GM18519 (cell line): Measurements from ENCODE around the gene ROBO4.

ENCODE experiments used
- ATAC-seq: cut with Tn5 transposase; IDR thresholded peaks from one replicate; pipeline ENCODE4 v1.9.1; 2021; ENCODE audit warnings: mild to moderate bottlenecking, moderate library complexity; ENCODE audit not compliant: unreplicated experiment, low FRiP score

ROBO4 gene

DNA sequence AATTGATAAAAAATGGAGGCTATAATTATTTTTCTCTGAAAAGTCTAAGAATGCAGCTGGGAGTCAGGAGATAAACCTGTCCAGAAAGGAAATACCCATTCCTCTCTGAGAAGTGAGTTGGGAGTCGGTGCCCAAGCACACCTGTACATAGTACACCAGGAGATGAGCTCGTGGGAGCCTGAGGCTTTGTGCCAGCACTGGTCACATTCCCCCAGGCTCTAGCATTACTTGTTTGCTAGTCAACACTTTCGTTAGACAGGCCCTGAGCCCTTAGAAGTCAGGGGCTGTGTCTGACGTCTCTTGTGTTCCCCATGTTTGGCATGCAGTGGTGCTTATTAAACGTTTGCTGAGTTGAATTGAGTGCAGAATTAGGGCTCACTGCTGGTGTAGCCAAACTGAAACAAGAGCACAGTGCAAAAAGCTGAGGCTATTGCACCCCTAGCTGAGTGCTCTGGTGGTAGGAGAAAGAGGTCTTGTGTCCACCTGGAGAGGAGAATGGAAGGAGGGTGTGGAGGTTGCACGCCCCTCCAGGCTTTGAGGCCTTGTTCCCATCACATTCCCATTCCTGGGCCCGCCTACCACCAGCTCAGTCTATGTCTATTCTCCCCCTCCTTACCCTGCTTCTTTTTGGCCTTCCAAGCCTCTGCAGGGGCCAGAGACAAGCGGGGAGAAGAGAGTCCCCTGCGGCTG is 6.8 kb downstream of the ROBO4 start:
- no peak for ATAC-seq

DNA sequence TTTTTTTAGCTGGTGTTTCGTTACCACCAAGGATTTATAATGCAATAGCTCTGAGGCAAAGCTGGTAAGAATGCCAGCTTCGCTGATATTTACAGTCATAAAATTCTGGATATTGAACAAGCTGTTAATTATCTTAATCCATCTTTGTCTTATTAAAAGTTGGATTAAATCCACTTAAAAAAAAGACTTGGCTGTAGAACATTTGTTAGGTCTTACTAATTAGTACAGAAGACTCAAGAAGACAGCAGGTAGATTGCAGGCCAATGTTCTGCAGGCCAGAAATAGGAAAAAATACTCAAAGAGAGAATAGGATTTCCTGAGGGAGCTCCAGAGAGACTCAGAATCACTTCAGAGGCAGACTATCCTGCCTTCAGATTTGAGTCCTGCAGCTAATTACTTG is 7.5 kb downstream of the ROBO4 start:
- no peak for ATAC-seq

DNA sequence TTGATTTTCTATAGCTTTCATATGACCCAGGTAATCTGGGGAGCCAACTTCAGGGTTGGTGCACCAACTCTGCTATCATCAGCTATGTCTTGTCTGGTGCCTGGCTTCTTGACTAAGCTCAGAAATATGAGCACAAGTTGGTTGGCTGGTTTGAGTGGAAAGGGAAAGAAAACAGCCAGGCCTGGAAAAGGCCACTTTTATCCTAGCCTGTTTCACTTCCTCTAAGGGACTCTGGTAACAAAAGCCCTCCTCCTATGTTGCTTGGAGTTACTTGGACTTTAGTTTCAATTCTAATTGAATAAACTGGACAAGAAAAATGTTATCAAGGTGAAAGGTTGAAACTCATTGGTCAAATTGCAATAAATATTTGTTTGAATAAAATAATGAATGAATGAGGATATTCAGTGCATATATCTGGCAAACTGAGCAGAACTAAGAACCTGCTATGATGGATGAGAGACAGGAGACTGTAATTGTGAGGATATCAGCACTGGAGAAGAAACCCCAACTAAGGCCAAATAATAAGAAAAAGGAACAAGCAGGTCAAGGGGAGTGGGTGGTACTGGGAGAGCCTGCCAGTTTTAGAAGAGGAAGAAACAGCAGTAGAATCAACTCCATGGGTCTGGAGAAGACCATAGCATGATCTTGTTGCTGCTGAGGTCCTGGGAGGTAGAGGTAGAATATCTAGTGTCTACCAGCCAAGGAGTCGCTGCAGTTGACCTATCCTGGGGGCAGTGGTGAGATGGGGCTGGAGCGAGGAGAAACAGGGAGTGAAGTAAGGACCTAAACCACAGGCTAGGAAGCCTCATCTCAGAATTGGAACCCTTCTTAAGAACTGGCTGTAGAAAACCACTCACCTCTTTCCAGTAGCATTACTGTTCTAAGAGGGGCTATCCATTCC is 8.2 kb downstream of the ROBO4 start:
- ATAC-seq: no peak

DNA sequence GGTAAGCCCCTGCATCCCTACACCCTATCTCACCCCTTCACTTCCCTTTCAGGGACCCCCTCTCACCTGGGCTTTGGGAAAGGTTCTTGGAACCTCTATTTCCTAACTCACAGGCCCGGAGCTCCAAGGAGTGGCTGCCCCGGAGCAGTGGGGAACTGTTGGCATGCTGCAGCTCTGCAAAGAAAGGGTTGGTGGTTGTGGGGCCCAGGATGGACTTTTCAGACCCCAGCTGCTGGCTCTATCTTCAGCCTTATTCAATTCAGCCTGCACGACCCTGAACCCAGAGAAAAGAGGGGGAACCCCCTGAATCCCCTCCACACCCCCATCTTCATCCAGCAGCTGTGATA is 10.0 kb downstream of the ROBO4 start:
- ATAC-seq: no peak

DNA sequence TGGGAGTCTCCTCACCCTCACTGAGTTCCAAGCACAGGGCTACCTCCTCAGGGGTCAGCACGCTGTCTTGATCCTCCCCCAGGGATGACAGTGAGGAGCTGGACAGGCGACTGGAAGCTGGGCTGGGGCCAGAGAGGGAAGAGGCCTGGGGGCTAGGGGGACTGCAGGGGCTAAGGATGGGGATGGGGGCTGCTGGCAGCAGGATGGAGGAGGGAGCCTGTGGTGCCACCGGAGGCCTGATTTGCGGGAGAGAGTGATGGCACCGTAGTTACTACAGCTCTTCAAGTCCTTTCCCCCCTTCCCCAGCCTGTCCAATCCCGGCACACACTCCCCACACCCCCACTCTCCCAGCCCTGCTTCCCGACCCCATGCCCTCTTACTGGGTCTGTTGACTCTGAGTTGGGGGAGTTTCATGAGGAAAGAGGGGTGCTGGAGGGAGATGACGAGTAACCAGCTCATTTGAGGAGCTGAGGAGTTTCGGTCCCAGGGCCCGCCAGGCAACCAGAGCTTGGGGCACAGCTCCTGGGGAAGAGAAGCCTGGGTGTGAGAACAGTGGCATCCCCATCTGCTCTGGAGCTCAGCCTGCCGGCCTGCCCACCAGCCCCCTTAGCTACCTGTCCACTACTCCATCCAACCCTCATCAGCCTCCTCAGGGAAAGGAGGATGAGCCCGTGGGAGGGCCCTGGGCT is 10.5 kb downstream of the ROBO4 start:
- ATAC-seq: no peak

DNA sequence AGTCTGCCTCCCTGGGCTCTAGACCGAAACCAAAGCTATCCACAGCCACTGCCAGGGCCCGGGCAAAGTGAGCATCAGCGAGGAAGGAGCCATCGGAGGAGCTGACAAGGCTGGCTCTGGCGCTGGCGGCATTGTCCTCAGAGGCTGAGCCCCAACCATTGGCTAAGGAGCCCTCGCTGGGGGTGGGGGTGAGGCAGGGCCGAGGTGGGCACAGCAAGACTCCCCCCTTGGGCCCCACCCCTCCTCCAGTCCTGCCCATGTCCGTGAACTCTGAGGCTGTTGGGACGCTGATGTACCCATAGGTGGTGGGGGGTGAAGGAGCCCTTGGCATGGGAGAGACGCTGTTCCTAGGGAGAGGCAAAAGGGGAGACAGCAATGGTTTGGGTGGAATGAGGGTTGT is 11.2 kb downstream of the ROBO4 start:
- ATAC-seq: no peak

DNA sequence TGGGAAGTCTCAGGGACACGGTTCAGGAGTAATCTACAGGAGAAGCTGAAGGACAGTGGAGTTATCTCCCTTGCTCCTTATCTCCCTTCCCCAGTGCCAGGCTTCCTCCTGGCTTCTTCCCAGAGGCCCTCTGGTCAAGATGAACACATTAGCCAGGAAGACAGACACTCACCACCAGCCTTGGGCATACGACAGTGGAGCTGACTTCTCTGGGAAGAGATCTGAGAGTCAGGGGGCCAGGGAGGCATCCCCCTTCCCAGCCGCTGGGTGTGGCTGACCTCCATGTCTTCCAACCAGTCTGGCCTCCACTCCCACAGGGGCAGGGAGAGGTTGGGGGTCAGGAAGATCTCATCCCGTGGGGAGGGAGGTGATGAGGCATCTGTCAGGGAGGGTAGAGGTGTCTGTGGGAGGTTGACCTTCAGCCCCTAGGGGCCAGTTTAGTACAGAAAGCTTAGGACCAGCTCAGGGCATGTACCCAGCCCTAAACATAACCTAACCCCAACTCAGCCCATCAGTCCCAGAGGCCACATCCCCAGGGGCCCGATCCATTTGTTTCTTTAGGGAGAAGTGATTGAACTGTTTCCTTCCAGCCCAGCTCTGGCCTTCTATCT is 12.7 kb downstream of the ROBO4 start:
- no peak for ATAC-seq

DNA sequence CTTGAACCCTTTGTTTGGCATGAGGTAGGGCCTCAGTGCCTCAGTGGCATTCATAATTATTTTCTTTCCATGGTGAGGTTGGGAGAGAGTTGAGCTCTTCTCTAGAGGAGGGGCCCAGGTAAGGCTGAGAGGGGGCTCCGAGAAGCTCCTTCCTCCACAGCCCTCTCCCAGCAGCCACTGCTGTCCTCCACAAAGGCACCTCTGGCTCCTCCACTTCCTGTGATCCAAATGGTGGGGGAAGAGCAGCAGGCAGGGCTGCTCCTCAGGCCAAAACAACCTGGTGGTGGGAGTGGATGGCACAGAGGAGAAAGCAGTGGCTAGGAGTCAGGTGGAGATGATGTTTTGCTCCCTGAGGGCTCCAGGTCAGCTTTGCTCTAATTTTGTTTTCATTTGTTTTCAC is 13.3 kb downstream of the ROBO4 start:
- no peak for ATAC-seq

DNA sequence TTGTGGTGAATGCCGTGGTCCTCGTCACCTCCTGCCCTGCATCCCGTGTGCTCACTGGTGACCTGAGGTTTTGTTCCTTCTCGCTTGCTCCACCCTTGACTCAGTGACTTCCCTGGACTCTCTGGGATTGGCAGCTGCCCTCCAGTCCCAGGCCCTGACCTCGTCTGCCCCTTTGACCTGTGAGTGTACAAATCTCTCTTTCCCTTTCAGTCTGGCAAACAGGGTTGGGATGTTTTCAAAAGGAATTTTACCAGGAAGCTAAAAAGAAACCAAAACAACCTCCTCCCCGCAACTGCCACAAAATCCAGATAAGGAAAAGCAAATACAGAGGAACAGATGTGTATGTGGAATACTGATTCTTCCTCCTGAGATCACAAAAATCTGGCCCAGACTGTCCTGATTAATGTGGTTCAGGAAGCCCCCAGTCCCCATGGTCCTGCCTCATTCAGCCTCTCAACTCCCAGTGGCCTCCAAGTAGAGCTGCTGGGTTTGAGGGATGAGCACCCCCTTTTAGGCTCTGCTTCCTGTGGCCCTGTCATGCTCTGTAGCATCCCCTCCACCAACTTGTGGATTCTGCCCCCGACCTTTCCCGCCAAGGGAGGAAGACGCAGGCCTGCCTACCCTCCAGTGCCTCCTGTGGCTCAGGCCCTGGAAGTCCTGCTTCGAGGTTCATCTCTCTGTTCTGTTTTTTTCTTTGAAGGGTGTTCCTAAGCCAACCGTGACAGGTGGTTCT is 15.2 kb downstream of the ROBO4 start:
- no peak for ATAC-seq

DNA sequence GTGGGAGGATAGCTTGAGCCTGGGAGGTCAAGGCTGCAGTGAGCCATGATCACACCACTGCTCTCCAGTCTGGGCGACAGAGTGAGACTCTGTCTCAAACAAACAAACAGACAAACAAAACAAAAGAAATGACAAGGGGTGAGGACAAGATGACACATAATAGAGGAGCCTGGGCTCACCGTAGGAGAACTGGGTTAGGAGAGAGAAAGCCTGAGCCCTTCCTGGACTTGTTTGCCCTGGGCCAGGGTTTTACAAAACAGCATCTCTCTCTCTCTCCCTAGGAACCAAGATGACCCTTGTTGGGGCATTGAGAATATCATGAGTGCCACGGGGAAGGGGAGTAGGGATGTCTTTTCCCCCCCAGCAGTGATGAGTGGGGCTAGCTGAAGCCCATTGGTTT is 16.7 kb downstream of the ROBO4 start:
- ATAC-seq: no peak

DNA sequence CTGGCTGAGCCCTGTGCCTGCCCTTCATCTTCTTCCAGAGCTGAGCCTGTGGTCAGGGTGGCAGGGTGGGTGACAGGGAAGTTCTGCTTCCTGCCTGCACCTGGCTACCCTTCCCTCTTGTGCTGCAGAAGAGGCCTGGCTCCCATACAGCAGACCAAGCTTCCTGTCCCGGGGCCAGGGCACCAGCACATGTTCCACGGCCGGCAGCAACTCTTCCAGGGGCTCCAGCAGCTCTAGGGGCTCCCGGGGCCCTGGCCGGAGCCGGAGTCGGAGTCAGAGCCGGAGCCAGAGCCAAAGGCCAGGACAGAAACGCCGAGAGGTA is 17.4 kb downstream of the ROBO4 start:
- no peak for ATAC-seq

DNA sequence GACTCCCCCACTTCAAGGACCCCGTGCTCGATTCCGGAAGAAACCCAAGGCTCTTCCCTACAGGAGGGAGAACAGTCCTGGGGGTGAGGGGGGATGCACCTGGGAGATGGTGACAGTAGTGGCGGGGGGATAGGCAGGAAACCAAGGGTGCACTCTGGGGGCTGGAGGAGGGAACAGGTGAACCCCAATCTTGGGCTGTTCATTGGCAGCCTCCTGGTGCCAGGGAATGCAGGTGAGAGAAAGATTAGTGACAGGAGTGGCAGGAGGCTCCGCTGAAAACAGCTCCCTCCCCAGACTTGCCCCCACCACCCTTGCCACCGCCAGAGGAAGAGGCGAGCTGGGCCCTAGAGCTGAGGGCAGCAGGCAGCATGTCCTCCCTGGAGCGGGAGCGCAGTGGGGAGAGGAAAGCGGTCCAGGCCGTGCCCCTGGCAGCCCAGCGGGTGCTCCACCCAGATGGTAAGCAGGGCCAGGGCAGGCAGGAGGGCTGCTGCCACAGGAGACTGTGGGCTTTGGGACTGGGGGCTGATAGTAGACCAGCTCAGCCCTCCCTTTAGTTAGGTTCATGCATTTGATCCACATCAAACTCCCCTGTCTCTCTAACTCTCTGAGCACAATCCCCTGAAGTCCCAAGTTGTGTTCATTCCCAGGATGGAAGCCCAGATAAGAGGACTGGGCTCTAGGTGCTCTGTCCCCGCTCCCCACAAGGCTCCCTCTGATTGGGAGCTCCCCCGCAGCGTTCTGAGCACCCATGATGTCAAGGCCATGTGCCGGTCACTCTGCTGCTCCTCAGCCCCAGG is 18.0 kb downstream of the ROBO4 start:
- ATAC-seq: no peak

DNA sequence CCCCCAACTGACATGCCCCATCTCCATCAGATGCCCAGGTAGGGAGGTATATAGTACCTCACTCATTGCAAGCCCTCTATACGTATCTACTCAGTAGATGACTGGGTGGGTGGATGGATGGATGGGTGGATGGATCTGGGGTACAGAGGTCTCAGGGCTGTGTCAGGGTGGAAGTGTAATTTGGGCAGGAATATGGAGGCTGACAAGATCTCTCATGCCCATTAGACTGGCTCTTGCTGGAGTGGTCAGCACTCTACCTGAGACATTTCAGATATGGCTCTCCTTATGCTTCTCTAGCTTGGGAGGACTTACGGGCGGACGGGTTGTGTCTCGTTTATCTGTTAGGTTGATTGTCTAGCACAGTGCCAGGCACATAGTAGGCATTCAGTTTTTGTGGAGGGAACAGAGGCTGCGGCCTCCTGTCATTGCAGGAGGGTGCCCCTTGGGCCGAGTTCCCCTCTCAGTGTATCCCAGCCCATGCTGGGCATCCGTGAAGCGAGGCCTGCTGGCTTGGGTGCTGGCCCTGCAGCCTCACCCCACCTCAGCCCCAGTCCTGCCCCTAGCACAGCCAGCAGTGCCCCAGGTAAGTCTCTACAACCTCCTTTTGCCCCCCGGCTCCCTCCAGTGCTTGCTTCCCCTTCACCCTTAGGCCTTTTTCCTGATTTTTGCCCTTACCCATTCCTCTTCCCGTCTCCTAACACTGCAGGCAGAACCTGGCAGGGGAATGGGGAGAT is 18.7 kb downstream of the ROBO4 start:
- ATAC-seq: no peak

DNA sequence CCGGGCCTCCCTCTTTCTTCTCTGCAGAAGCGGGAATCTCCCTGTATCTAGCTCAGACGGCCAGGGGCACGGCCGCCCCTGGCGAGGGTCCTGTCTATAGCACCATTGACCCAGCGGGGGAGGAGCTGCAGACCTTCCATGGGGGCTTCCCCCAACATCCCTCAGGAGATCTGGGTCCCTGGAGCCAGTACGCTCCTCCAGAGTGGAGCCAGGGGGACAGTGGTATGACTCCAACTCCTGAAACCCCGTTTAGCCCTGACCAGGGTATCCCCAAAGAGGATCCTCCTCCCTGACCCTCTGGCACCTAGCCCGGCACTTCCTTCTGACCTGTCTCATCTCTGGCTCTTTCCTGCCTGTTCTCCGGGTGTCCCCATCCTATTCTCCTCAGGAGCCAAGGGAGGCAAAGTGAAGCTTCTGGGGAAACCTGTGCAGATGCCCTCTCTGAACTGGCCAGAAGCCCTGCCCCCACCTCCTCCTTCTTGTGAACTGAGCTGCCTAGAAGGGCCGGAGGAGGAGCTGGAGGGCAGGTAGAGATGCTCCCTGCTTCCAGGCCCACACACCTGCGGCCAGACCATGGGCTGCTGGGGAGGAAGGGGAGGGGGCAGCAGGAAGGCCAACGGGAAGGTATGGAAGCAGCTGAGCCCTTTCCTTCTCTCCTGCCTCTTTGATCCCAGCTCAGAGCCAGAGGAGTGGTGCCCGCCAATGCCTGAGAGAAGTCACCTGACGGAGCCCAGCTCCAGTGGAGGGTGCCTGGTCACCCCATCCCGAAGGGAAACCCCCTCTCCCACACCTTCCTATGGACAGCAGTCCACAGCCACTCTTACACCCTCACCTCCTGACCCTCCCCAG is 19.5 kb downstream of the ROBO4 start:
- no peak for ATAC-seq

DNA sequence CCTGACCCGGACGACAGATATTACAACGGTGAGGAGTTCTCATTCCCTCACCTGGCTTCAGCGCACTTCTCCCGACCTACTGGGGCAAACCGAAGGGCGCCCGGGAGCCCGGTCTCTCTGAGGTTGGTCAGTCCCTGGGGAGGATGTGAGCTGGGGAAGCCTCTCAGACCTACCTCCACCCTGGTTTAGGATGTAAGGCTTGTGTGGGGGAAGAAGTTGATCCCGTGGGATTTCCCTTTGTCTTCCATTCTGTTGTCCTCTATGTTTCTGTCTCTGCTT is 20.1 kb downstream of the ROBO4 start:
- no peak for ATAC-seq

DNA sequence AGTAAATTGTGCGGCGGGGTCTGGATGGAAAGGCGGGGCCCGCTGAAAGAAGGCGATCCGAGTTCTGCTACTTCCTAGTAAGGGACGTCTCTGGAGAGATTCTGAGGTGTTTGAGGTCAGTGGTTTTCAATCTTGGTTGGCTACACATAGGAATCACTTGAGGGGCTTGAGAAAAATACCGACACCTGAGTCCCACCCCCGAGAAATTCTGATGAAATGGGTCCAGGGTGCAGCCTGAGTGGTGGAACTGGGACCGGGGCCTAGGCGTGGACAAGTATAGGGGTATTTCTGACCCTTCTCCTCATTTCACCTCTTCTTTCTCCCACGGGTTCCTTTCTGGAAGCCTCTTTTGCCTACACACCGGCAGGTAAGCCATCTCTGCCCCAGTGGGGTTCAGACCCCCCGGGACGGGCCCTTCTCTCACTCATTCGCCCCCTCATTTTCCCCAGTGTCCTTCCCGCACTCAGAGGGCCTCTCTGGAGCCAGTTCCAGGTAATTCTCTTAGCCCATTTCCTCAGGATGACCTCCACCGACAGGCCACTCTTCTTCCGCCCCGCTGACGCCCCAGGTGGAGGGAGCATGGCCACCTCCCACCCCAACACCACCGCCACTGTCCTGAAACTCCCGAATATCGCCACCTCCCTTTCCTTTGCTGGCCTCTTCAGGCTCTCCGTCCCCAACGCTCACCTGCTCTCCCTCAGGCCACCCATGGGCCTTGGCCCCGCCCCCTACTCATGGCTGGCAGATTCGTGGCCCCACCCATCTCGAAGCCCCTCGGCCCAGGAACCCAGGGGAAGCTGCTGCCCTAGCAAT is 20.6 kb downstream of the ROBO4 start:
- ATAC-seq: no peak

DNA sequence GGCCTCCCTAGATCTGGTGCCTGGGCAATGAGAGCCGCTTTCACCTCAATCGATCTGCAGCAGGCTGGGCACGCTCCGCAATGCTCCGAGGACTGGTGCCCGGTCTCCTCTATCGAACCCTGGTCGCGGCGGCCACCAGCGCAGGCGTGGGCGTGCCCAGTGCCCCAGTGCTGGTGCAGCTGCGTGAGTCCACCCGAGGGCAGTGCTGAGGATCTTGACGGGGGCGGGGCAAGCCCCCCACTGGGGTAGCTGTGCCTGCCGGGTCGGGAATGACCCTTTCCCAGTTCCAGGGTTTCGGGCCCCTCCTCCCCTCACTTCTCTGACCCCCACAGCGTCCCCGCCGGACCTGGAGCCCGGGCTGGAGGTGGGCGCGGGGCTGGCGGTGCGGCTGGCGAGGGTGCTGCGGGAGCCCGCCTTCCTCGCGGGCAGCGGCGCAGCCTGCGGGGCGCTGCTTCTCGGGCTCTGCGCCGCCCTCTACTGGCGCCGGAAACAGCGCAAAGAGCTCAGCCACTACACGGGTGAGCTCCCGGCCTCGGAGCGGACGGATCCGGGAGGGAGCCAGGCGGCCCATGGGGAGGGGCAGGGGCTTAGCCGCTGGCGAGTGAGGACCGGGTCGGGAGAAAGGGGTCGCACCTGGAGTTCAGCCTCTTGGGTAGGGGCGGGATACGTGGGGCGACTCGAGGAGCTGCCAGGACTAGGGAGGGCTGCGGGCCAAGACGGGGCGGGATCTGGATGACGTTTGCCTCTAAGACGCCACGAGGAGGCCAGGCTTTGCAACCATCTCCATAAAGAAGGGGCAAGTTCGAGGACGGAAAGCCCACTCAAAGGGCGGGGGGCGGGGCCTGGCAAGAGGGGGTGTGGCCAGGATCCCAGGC is 21.5 kb downstream of the ROBO4 start:
- ATAC-seq: peak; percentile 83
